ENCODE measurements around the gene ANO7.

Gene ANO7

GRCh38 chr2:241238693-241239198 lies 50.3 kb downstream of the ANO7 start:
- Histone ChIP-seq H3K27me3 (ENCODE audit: control insufficient read depth, insufficient read depth, low read length) (no peaks in the 10 kb centered on the region), H3K27ac (no peak overlapping the region), H3K9me3 (ENCODE audit: control insufficient read depth, low read length) (no peaks in the 10 kb centered on the region), H3K9ac (no peak overlapping the region), H3K4me3 (ENCODE audit: low read depth, low read length) (no peak overlapping the region), H3K4me2 (ENCODE audit: low read length) (no peak overlapping the region), H3K36me3 (ENCODE audit: control insufficient read depth, insufficient read depth, low read length) (no peaks in the 10 kb centered on the region), H3K4me1 (no peaks in the 10 kb centered on the region), H2AFZ (no peak overlapping the region), H3K79me2 (peaks cover 22% of the 10 kb centered on the region)
- TF ChIP-seq CTCF (IDR thresholded peaks at IDR 0.05): no peak

DNA sequence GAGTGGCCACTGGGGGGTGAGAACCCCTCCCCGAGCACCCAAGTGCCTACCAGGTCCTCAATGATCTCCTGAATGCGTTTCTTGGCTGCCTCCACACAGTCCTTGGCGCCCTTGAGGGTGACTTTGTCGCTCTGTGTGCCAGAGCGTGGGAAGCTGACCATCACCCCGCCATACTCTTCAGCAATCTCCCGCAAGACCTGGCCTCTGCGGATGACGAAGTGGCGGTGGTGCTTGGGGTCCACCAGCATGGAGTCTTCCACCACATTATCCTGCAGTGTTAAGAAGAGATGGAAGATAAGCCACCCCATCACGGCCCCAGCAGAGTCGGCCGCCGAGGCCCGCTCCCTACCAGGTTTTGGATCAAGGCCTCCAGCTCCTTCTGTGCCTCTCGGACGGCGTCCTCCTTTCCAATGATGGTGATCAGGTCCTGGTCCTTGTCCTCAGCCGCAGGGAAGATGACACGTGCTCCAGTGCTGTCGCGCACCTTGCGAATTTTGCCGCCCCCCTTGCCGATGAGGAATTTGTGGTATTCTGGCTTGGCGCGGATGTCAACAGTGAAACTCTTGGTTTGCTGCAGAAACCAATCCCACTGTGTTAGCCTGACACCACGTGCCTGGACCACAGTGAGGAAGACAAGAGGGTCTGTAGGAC lies 51.2 kb downstream of the ANO7 start:
- H2AFZ ChIP-seq: no peak overlapping the region
- no peaks in the 10 kb centered on the region for H3K9me3 ChIP-seq (ENCODE audit: control insufficient read depth, low read length)
- no peaks in the 10 kb centered on the region for H3K4me1 ChIP-seq
- H3K79me2 ChIP-seq: peaks cover 22% of the 10 kb centered on the region
- H3K4me3 ChIP-seq (ENCODE audit: low read depth, low read length): no peak overlapping the region
- H3K27me3 ChIP-seq (ENCODE audit: control insufficient read depth, insufficient read depth, low read length): no peaks in the 10 kb centered on the region
- H3K27ac ChIP-seq: no peak overlapping the region
- no peak for TF ChIP-seq CTCF (IDR thresholded peaks at IDR 0.05)
- H3K9ac ChIP-seq: no peak overlapping the region
- no peak overlapping the region for H3K4me2 ChIP-seq (ENCODE audit: low read length)
- no peaks in the 10 kb centered on the region for H3K36me3 ChIP-seq (ENCODE audit: control insufficient read depth, insufficient read depth, low read length)

- no peaks in the 10 kb centered on the region for H3K4me1 ChIP-seq
- H3K79me2 ChIP-seq: peaks cover 22% of the 10 kb centered on the region
- H3K36me3 ChIP-seq (ENCODE audit: control insufficient read depth, insufficient read depth, low read length): no peaks in the 10 kb centered on the region
- no peaks in the 10 kb centered on the region for H3K9me3 ChIP-seq (ENCODE audit: control insufficient read depth, low read length)
- no peak for TF ChIP-seq CTCF (IDR thresholded peaks at IDR 0.05)
- no peak overlapping the region for H3K4me2 ChIP-seq (ENCODE audit: low read length)
- H3K9ac ChIP-seq: no peak overlapping the region
- H3K4me3 ChIP-seq (ENCODE audit: low read depth, low read length): no peak overlapping the region
- H3K27ac ChIP-seq: no peak overlapping the region
- no peaks in the 10 kb centered on the region for H3K27me3 ChIP-seq (ENCODE audit: control insufficient read depth, insufficient read depth, low read length)
- H2AFZ ChIP-seq: no peak overlapping the region
Observed at GRCh38 chr2:241240320-241241004, 52.0 kb downstream of the ANO7 start.

DNA sequence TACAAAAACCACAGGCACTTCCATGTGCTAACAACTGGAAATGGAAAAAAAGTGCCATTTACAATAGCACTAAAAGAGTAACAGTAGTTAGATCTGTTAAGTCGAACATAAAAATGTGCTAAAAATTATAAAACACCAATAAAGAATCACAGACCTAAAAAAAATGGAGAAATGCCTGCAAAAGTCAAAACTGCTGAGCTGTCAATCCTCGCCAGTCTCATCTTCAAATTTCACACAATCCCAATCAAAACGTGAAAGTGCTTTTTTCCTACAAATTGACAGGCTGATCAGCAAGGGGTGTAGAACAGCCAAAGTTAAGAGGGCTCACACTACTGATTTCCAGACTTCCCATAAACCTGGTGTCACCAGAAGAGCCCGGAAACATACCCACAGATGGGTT lies 53.2 kb downstream of the ANO7 start:
- no peak for TF ChIP-seq CTCF (IDR thresholded peaks at IDR 0.05)
- no peak overlapping the region for H3K9ac ChIP-seq
- H3K4me3 ChIP-seq (ENCODE audit: low read depth, low read length): no peak overlapping the region
- no peaks in the 10 kb centered on the region for H3K4me1 ChIP-seq
- no peaks in the 10 kb centered on the region for H3K9me3 ChIP-seq (ENCODE audit: control insufficient read depth, low read length)
- H3K4me2 ChIP-seq (ENCODE audit: low read length): no peak overlapping the region
- peaks cover 19% of the 10 kb centered on the region for H3K79me2 ChIP-seq
- no peaks in the 10 kb centered on the region for H3K27me3 ChIP-seq (ENCODE audit: control insufficient read depth, insufficient read depth, low read length)
- no peaks in the 10 kb centered on the region for H3K36me3 ChIP-seq (ENCODE audit: control insufficient read depth, insufficient read depth, low read length)
- H2AFZ ChIP-seq: no peak overlapping the region
- H3K27ac ChIP-seq: no peak overlapping the region

Measured in parathyroid adenoma (tissue), 2 donors.